HG03039 (cell line): ENCODE data around the gene TBCD.

Experiments used
- ATAC-seq: cut with Tn5 transposase; IDR thresholded peaks from one replicate; pipeline ENCODE4 v1.9.1; 2021; ENCODE audit warnings: mild to moderate bottlenecking, moderate library complexity; ENCODE audit not compliant: unreplicated experiment

Gene TBCD

DNA sequence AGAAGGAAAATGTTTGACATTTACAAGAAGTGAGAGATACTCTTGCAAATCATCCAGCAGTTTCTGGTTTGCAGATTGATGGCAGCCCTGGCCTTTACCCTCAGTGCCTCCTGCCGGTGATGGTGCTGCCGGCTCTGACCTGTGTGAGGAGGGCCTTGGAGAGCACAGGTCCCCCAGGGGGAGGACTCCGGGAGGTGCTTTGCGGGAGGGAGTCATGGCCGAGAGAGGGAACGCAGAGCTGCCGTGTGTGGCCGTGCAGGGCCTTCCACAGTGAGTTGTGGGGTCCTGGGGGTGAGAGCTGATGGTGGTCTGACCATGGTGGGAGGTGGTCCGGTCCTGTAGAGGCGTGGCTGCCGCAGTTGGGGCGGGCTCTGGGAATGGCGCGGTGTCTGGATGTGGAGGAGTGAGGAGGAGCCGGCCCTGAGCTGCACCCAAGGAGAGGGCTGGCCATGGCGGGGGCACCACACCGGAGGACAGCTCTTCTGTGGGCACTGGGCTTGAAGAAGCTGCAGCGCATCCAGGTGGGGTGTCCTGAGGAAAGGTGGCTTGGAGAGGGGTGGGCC, 116.0 kb downstream of the TBCD start:
- no peak for ATAC-seq

DNA sequence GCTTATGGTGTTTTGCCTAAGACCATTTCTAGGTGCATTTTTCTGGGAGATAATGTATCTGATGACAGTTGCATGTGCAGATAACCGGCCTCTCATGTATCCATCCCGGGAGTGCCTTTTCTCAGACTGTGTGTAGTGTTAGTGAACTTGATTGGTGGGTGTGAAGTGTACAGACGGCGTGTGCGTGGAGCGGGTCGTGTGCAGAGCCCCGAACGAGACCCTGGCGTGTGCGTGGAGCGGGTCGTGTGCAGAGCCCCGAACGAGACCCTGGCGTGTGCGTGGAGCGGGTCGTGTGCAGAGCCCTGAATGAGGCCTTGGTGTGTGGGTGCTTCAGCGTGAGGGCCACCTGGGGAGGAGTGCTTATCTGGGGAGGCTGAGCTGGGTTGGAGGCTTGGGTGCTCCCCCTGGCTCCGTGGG, 116.9 kb downstream of the TBCD start:
- ATAC-seq: no peak

DNA sequence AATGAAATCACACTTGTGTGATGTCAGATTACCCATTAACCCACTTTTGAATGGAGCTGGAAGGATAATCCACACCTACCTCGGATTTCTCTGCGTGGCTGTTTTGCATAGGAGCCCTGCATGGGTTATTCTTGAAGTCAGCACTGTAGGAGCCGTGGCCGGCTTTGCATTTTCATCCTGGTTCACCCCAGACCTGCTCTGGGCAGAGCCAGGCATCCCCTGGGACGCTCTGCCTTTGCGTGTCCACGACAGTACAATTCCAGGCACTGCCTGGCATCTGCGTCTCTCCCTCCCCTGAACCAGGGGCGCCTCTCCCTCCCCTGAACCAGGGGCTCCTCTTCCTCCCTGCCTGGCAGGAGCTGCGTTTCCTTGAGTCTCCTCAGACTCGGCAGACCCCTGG, 117.7 kb downstream of the TBCD start:
- ATAC-seq: no peak

GRCh38 chr17:82870091-82870491, 118.2 kb downstream of the TBCD start:
- ATAC-seq: no peak

DNA sequence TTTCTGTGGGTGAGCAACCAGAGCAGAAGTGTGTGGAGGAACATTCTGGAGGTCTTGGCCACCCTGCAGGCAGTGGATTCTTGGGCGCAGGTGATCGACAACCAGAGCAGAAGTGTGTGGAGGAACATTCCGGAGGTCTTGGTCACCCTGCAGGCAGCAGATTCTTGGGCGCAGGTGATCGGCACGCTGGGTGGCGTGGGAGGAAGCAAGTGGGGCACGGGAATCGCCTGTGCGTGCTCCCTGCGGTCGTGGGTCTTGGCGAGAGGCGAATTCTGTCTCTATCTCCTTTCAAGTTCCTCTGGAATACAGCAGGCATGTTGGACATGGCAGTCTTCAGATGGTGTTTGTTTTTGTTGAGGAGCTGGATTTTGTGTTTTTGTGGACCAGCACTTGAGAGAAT, 118.7 kb downstream of the TBCD start:
- ATAC-seq: no peak

DNA sequence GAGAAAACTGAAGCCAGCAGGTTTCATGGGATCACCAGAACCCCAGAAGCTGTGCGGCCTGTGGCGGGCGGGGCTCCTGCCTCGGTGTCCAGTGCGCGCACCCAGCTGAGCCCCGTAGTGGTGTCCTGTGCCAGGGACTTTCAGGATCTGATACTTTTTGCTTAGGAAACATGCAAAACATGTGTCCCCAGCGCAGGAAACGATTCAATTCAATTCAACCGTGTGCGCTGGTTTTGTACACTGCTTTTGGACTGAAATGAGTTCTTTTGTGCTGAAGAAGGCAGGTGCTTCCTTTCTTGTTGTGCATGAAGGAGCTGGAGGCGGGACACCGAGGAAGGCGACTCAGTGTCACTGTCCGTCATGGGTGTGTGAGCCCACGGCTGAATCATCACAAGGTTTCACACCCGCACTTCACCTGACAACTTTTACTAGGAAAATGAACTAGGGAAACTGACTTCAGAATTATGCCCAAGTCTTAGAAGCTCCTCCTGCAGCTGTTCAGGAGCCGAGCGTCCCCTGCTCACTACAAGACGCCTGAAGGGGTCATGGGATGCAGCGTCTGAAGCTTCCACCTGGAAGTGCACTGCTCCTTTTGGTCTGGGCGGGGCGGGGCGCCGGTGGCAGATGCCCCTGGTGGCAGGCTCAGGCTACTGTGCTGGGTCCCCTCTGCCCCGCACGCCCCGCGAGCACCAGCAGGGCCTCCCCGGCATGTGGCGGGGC, 119.4 kb downstream of the TBCD start:
- peak; percentile 44 for ATAC-seq

GRCh38 chr17:82871776-82872561, 120.1 kb downstream of the TBCD start:
- ATAC-seq: no peak

DNA sequence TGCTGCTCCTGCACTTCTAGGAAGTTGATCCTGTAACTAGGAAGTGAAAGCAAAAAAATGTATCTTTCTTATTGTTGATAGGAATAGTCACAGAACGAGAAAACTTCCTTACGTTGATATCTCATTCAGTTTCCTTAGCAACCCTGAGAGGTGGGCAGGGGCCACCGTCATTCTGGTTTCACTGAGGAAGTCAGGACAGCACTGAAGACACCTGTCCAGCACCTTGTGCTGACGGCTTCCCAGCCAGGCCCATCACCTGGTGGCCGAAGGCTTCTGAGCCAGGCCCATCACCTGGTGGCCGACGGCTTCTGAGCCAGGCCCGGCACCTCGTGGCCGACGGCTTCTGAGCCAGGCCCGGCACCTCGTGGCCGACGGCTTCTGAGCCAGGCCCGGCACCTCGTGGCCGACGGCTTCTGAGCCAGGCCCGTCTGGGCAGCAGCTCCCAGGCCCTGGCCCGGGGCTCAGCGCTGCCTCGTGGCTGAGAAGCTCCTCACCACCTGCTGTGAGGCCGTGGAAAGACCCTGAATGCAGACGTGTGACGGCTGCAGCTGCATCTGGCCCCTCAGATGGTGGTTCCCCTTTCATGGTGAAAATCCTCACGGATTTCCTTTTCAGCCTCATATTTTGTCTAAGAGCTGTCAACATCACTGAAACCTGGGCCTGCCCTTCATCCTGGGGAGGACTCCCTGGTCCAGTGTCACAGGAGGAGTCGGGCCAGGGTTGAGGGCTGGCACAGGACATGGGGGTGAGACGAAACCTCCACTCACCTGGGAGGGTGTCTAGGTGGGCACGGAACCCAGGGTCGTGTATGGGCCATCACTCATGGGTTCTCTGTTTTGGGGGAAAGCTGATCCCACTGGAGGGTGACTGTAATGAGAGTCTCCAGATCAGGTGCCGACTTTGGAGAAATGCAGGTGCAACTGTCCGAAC, 121.0 kb downstream of the TBCD start:
- ATAC-seq: no peak

GRCh38 chr17:82873521-82873920, 121.7 kb downstream of the TBCD start:
- ATAC-seq: no peak

- no peak for ATAC-seq
Measured at GRCh38 chr17:82874011-82874835, 122.4 kb downstream of the TBCD start.

- ATAC-seq: no peak
Measured at GRCh38 chr17:82875407-82875856, 123.6 kb downstream of the TBCD start.

GRCh38 chr17:82876149-82876548, 124.3 kb downstream of the TBCD start:
- no peak for ATAC-seq

DNA sequence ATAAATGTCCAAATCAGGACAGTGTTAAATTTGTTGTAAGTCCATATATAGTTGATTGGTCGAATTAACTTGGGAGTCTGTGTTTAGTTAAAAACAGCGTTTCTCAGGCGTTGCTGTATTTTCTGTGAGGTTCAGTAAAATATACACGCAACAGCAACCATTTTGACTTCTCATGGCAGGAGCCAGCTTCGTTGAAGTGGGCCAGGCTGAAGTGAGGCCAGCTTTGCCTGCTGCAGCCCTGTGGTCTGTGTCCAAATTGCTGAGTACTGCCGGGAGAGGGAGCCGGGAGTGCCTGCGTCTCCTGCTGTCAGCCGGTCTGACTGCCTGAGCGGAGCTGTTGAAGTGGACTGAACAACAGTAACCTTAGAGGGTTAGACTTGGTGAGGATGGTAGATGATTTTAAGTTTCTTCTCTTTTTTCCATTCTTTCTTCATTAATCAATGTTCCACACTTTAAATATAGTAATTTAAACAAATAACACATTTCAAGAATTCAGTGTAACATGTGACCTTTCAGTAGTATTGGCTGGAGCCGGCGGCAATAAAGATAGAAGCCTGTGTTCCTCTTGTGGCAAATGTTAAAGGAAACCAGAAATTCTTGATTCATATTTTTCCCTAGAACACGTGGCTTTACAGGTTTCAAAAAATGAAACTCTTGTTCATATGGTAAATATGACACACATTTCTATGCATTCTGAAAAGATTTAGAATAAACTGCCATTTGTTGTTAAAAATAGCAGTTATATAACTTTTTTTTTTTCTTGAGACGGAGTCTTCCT, 124.9 kb downstream of the TBCD start:
- ATAC-seq: no peak

DNA sequence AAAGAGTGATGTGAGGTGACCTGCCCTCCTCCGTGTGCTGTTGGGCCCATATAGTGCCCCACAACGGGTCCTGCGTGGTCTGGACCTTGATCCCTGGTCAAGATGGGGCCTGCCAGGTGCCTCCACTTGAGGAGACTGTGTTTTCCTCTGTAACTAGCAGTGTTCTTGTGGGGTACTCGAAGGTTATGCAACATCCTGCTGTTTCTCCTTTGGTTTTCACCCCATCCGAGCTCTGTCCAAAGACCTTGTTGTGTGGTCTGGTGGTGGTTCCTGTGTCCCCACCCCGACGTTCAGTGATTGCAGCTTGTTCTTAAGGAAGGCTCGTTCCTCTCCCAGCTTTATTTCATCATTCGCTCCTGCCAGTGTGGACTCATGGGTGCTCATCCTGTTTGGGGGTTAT, 126.7 kb downstream of the TBCD start:
- ATAC-seq: no peak

- ATAC-seq: no peak
Measured at GRCh38 chr17:82879241-82879640, 127.4 kb downstream of the TBCD start.

- ATAC-seq: no peak
Measured at GRCh38 chr17:82880620-82881323, 128.9 kb downstream of the TBCD start.

- no peak for ATAC-seq
Measured at GRCh38 chr17:82881324-82881823, 129.5 kb downstream of the TBCD start.

GRCh38 chr17:82881900-82882714, 130.2 kb downstream of the TBCD start:
- ATAC-seq: no peak
